ENCODE measurements around the gene CECR2.

Gene CECR2

GRCh38 chr22:17334059-17334458 is 35.2 kb upstream of the CECR2 start:
- no peak for TF ChIP-seq CTCF (IDR thresholded peaks at IDR 0.05; ENCODE audit: poor library complexity, severe bottlenecking)
- ATAC-seq (ENCODE audit: low read depth) (no peak), DNase-seq (ENCODE audit: low spot score) (no peak)
- no peak overlapping the region for H3K4me3 ChIP-seq (ENCODE audit: severe bottlenecking)
- H3K27ac ChIP-seq (ENCODE audit: poor library complexity, severe bottlenecking) = no peak overlapping the region
- H3K9me3 ChIP-seq (ENCODE audit: severe bottlenecking) = no peaks in the 10 kb centered on the region
- no peaks in the 10 kb centered on the region for H3K27me3 ChIP-seq (ENCODE audit: insufficient read depth, poor library complexity, severe bottlenecking)
- H3K36me3 ChIP-seq (ENCODE audit: low read depth) = no peaks in the 10 kb centered on the region
- H3K4me1 ChIP-seq (ENCODE audit: insufficient read depth, poor library complexity, severe bottlenecking) = no peaks in the 10 kb centered on the region

GRCh38 chr22:17334983-17335382 is 34.3 kb upstream of the CECR2 start:
- TF ChIP-seq CTCF (IDR thresholded peaks at IDR 0.05; ENCODE audit: poor library complexity, severe bottlenecking) = no peak
- DNase-seq (ENCODE audit: low spot score) = no peak
- Histone ChIP-seq H3K9me3 (ENCODE audit: severe bottlenecking) (no peaks in the 10 kb centered on the region), H3K36me3 (ENCODE audit: low read depth) (no peaks in the 10 kb centered on the region), H3K4me1 (ENCODE audit: insufficient read depth, poor library complexity, severe bottlenecking) (peaks cover 6% of the 10 kb centered on the region), H3K27ac (ENCODE audit: poor library complexity, severe bottlenecking) (no peak overlapping the region), H3K4me3 (ENCODE audit: severe bottlenecking) (no peak overlapping the region), H3K27me3 (ENCODE audit: insufficient read depth, poor library complexity, severe bottlenecking) (no peaks in the 10 kb centered on the region)
- ATAC-seq (ENCODE audit: low read depth) = no peak

- H3K27ac ChIP-seq (ENCODE audit: poor library complexity, severe bottlenecking) = no peak overlapping the region
- ATAC-seq (ENCODE audit: low read depth) (no peak), DNase-seq (ENCODE audit: low spot score) (no peak)
- no peaks in the 10 kb centered on the region for H3K36me3 ChIP-seq (ENCODE audit: low read depth)
- no peaks in the 10 kb centered on the region for H3K9me3 ChIP-seq (ENCODE audit: severe bottlenecking)
- no peak for TF ChIP-seq CTCF (IDR thresholded peaks at IDR 0.05; ENCODE audit: poor library complexity, severe bottlenecking)
- H3K4me1 ChIP-seq (ENCODE audit: insufficient read depth, poor library complexity, severe bottlenecking) = peaks cover 6% of the 10 kb centered on the region
- no peaks in the 10 kb centered on the region for H3K27me3 ChIP-seq (ENCODE audit: insufficient read depth, poor library complexity, severe bottlenecking)
- no peak overlapping the region for H3K4me3 ChIP-seq (ENCODE audit: severe bottlenecking)
These were observed 33.2 kb upstream of the CECR2 start for GRCh38 chr22:17336061-17336460.

GRCh38 chr22:17337639-17338038 is 31.6 kb upstream of the CECR2 start:
- Histone ChIP-seq H3K9me3 (ENCODE audit: severe bottlenecking) (no peaks in the 10 kb centered on the region), H3K27me3 (ENCODE audit: insufficient read depth, poor library complexity, severe bottlenecking) (no peaks in the 10 kb centered on the region), H3K27ac (ENCODE audit: poor library complexity, severe bottlenecking) (no peak overlapping the region), H3K36me3 (ENCODE audit: low read depth) (no peaks in the 10 kb centered on the region), H3K4me1 (ENCODE audit: insufficient read depth, poor library complexity, severe bottlenecking) (peaks cover 6% of the 10 kb centered on the region), H3K4me3 (ENCODE audit: severe bottlenecking) (no peak overlapping the region)
- no peak for DNase-seq (ENCODE audit: low spot score)
- no peak for ATAC-seq (ENCODE audit: low read depth)
- no peak for TF ChIP-seq CTCF (IDR thresholded peaks at IDR 0.05; ENCODE audit: poor library complexity, severe bottlenecking)

- Histone ChIP-seq H3K4me1 (ENCODE audit: insufficient read depth, poor library complexity, severe bottlenecking) (peaks cover 6% of the 10 kb centered on the region), H3K4me3 (ENCODE audit: severe bottlenecking) (no peak overlapping the region)
- ATAC-seq (ENCODE audit: low read depth) = peak; percentile 61
These were observed 30.1 kb upstream of the CECR2 start for GRCh38 chr22:17339095-17339693.

More at GRCh38 chr22:17339095-17339693, 30.1 kb upstream of the CECR2 start:
- DNase-seq (ENCODE audit: low spot score) = no peak
- Histone ChIP-seq H3K27me3 (ENCODE audit: insufficient read depth, poor library complexity, severe bottlenecking) (no peaks in the 10 kb centered on the region), H3K36me3 (ENCODE audit: low read depth) (no peaks in the 10 kb centered on the region), H3K27ac (ENCODE audit: poor library complexity, severe bottlenecking) (no peak overlapping the region), H3K9me3 (ENCODE audit: severe bottlenecking) (no peaks in the 10 kb centered on the region)
- TF ChIP-seq CTCF (IDR thresholded peaks at IDR 0.05; ENCODE audit: poor library complexity, severe bottlenecking) = no peak
